ENCODE results near the gene TEX11. TPM values are rescaled to one million over a fixed set of nuclear protein-coding genes. Genes with fewer than 3 reads are reported as not detected.

The TEX11 gene
- total and polyA plus RNA-seq, 9 of the 15 experiments (the other 6 are each of a cell fraction or from before 2014, with no cell fraction given) = 0.27 to 1.1 (median 0.45) TPM

DNA sequence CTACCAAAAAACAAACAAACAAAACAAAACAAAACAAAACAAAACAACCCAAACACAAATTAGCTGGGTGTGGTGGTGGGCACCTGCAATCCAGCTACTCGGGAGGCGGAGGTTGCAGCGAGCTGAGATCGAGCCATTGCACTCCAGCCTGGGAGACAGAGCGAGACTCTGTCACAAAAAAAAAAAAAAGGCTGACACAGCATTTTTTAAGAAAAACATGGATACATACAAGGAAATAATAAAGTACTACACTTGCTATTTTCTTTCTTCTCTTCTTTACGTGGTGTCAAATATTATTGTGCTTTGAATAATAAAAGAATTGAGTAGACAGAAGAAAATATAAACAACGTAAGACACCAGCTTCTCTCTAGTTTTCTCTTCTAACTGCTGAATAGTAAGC is 73.9 kb downstream of the TEX11 start (continued):
- TF ChIP-seq, protein P1, sequence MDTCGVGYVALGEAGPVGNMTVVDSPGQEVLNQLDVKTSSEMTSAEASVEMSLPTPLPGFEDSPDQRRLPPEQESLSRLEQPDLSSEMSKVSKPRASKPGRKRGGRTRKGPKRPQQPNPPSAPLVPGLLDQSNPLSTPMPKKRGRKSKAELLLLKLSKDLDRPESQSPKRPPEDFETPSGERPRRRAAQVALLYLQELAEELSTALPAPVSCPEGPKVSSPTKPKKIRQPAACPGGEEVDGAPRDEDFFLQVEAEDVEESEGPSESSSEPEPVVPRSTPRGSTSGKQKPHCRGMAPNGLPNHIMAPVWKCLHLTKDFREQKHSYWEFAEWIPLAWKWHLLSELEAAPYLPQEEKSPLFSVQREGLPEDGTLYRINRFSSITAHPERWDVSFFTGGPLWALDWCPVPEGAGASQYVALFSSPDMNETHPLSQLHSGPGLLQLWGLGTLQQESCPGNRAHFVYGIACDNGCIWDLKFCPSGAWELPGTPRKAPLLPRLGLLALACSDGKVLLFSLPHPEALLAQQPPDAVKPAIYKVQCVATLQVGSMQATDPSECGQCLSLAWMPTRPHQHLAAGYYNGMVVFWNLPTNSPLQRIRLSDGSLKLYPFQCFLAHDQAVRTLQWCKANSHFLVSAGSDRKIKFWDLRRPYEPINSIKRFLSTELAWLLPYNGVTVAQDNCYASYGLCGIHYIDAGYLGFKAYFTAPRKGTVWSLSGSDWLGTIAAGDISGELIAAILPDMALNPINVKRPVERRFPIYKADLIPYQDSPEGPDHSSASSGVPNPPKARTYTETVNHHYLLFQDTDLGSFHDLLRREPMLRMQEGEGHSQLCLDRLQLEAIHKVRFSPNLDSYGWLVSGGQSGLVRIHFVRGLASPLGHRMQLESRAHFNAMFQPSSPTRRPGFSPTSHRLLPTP (IDR thresholded peaks at IDR 0.05; ENCODE audit: borderline replicate concordance, extremely low read depth, insufficient read length) = no peak
- TF ChIP-seq C11orf30 (IDR thresholded peaks at IDR 0.05; ENCODE audit: low read depth) = peak; percentile 89
- TF ChIP-seq DPF2 (IDR thresholded peaks at IDR 0.05) = no peak
- no peak for TF ChIP-seq XRCC5 (IDR thresholded peaks at IDR 0.05; ENCODE audit: low read depth, low read length)
- TF ChIP-seq SRSF3 (IDR thresholded peaks at IDR 0.05; ENCODE audit: insufficient read depth, low read length) = no peak
- no peak for TF ChIP-seq NR1H2 (CRISPR knock-in tag; IDR thresholded peaks at IDR 0.05)
- TF ChIP-seq OTX1 (CRISPR knock-in tag; IDR thresholded peaks at IDR 0.05) = no peak
- TF ChIP-seq MAFG (tag; conservative IDR thresholded peaks at IDR 0.05) = peak; percentile 89
- no peak for TF ChIP-seq ZNF589 (CRISPR knock-in tag; IDR thresholded peaks at IDR 0.05; ENCODE audit: low read depth)
- no peak for TF ChIP-seq YY1 (IDR thresholded peaks at IDR 0.05; ENCODE audit: borderline replicate concordance in 1 of 3, control insufficient read depth in 1 of 3, extremely low read depth in 1 of 3, insufficient read depth in 3 of 3, insufficient read length in 1 of 3, insufficient replicate concordance in 2 of 3, low read depth in 1 of 3, low read length in 2 of 3)
- no peak for TF ChIP-seq KAT7 (CRISPR knock-in tag; IDR thresholded peaks at IDR 0.05; ENCODE audit: borderline replicate concordance)
- no peak for TF ChIP-seq LCOR (CRISPR knock-in tag; IDR thresholded peaks at IDR 0.05)
- no peak for TF ChIP-seq ZBTB7A (IDR thresholded peaks at IDR 0.05; ENCODE audit: borderline replicate concordance, control insufficient read depth, low read depth, low read length)

Data from K562 (cell line).